Peyer's patch (tissue), 4 donors: ENCODE results near the gene AGAP1.

Experiments used
- POLR2A ChIP-seq, 2 donors: fragments of 450-650 bp; IDR thresholded peaks; one replicate each; pipeline ENCODE4 v1.5.1; 2017; ENCODE audit warnings: antibody characterized with exemption in 2 of 2, mild to moderate bottlenecking in 2 of 2, moderate library complexity in 2 of 2
- TF ChIP-seq, protein P1 (sequence below), 6 experiments: fragments of 450-650 bp in 4 of 6; fragments of 200-600 bp in 2 of 6; sonication (generic) in 1 of 6; IDR thresholded peaks; one replicate each; pipeline ENCODE4 v1.5.1; 2017 to 2019; ENCODE audit warnings: antibody characterized with exemption in 6 of 6, mild to moderate bottlenecking in 3 of 6, moderate library complexity in 1 of 6

DNA sequence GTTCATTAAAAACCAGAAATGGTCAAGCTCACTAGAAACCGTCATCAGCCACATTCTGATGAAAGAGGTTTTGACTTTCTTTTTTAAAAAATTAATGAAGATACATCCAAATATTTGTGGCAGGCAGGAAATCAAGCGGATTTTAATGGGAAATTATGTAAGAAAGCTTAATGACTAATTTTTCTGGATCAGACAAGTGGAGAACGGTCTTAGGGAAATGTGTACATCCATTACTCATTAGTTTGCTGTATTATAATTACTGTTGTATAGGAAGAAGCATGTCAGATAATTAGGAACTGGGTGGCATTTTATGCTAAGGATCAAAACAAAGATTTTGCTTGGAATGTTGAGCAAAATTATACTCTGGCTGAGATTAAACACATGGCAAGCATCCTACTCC lies 39.4 kb downstream of the AGAP1 start:
- TF ChIP-seq, protein P1, sequence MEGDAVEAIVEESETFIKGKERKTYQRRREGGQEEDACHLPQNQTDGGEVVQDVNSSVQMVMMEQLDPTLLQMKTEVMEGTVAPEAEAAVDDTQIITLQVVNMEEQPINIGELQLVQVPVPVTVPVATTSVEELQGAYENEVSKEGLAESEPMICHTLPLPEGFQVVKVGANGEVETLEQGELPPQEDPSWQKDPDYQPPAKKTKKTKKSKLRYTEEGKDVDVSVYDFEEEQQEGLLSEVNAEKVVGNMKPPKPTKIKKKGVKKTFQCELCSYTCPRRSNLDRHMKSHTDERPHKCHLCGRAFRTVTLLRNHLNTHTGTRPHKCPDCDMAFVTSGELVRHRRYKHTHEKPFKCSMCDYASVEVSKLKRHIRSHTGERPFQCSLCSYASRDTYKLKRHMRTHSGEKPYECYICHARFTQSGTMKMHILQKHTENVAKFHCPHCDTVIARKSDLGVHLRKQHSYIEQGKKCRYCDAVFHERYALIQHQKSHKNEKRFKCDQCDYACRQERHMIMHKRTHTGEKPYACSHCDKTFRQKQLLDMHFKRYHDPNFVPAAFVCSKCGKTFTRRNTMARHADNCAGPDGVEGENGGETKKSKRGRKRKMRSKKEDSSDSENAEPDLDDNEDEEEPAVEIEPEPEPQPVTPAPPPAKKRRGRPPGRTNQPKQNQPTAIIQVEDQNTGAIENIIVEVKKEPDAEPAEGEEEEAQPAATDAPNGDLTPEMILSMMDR (IDR thresholded peaks at IDR 0.05), result no peak
- no peak for TF ChIP-seq POLR2A (IDR thresholded peaks at IDR 0.05)
